ENCODE results near the gene KDM4B. TPM values are rescaled to one million over a fixed set of nuclear protein-coding genes. Genes with fewer than 3 reads are reported as not detected.

Gene KDM4B
- polyA plus RNA-seq, 1 of the 3 experiments (the other 2 are of a cell fraction) = 12.2 TPM

- Histone ChIP-seq H3K4me3 (ENCODE audit: low read depth in 2 of 2, low read length in 1 of 2) (no peak overlapping the region), H3F3A (replicated peaks; ENCODE audit: insufficient read depth) (no peaks in the 10 kb centered on the region), H3K79me2 (ENCODE audit: insufficient read depth) (no peaks in the 10 kb centered on the region), H3K27ac (ENCODE audit: low read depth in 2 of 2, low read length in 1 of 2) (no peak overlapping the region), H2AFZ (ENCODE audit: low read depth) (no peak overlapping the region), H3K4me1 (ENCODE audit: control insufficient read depth in 1 of 2, insufficient read depth in 2 of 2, low read depth in 1 of 2, low read length in 1 of 2) (peaks cover 3 to 9% of the 10 kb centered on the region in 2 experiments; a peak in 2 of 4 replicates), H3K36me3 (replicated peaks in 1 of 2; ENCODE audit: control insufficient read depth in 1 of 2, insufficient read depth in 2 of 2, low read length in 1 of 2) (peaks cover 4 to 38% of the 10 kb centered on the region in 2 experiments), H4K20me1 (ENCODE audit: insufficient read depth) (no peaks in the 10 kb centered on the region), H3K27me3 (ENCODE audit: insufficient read depth) (no peaks in the 10 kb centered on the region), H3K4me2 (no peak overlapping the region), H3K9me2 (no peaks in the 10 kb centered on the region), H3K9me3 (no peaks in the 10 kb centered on the region), H3K9ac (no peak overlapping the region)
- WGBS (ENCODE audit: low lambda C conversion rate) = 94% methylated on average over 10 of the region's 13 CpGs
- TF ChIP-seq FOXJ3 (CRISPR knock-in tag; IDR thresholded peaks at IDR 0.05) (no peak), RAD21 (IDR thresholded peaks at IDR 0.05; ENCODE audit: low read length) (no peak), CTCF (IDR thresholded peaks at IDR 0.05) (no peak), NRF1 (IDR thresholded peaks at IDR 0.05; ENCODE audit: low read depth, low read length) (no peak), JUND (IDR thresholded peaks at IDR 0.05) (no peak), EZH2phosphoT487 (IDR thresholded peaks at IDR 0.05; ENCODE audit: borderline replicate concordance, low read depth) (no peak), RCOR1 (IDR thresholded peaks at IDR 0.05; ENCODE audit: low read length) (no peak), REST (IDR thresholded peaks at IDR 0.05; ENCODE audit: low read depth, low read length) (no peak), MXI1 (IDR thresholded peaks at IDR 0.05; ENCODE audit: low read depth, low read length) (no peak), CHD2 (IDR thresholded peaks at IDR 0.05; ENCODE audit: low read length, partially characterized antibody) (no peak), RFX5 (IDR thresholded peaks at IDR 0.05; ENCODE audit: low read length) (no peak)
- TF ChIP-seq, protein P1, sequence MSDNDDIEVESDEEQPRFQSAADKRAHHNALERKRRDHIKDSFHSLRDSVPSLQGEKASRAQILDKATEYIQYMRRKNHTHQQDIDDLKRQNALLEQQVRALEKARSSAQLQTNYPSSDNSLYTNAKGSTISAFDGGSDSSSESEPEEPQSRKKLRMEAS (IDR thresholded peaks at IDR 0.05; ENCODE audit: low read depth) = no peak
- TF ChIP-seq, protein P2, sequence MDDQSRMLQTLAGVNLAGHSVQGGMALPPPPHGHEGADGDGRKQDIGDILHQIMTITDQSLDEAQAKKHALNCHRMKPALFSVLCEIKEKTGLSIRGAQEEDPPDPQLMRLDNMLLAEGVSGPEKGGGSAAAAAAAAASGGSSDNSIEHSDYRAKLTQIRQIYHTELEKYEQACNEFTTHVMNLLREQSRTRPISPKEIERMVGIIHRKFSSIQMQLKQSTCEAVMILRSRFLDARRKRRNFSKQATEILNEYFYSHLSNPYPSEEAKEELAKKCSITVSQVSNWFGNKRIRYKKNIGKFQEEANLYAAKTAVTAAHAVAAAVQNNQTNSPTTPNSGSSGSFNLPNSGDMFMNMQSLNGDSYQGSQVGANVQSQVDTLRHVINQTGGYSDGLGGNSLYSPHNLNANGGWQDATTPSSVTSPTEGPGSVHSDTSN (IDR thresholded peaks at IDR 0.05) = no peak
- no peak for DNase-seq
- POLR2A ChIA-PET = no interaction called here
- CTCF ChIA-PET = interaction anchor here (0.6 to 2.3 kb wide), 2 partner anchors 27 to 147 kb away, joined by 3 to 6 read pairs; no protein-coding TSS in a partner anchor
These were observed 106.7 kb downstream of the KDM4B start for GRCh38 chr19:5075597-5075996.
